HCT116 (cell line): ENCODE results near the gene SERTAD1. TPM values are rescaled to one million over a fixed set of nuclear protein-coding genes. Genes with fewer than 3 reads are reported as not detected.
"Not testable (repeated sequence)": the region's sequence is repeated elsewhere in the genome, so short reads cannot be mapped to it uniquely, and the experiment has no call there.

Experiments used
- ATAC-seq: fragments of 200-7000 bp; cut with Tn5 transposase; 2 replicates; pipeline ENCODE4 v1.9.1; 2020; ENCODE audit warnings: mild to moderate bottlenecking, moderate library complexity
- BruUV-seq: library from RNA; stranded (reverse); fragments of 400-500 nt; replicated peaks from 2 replicates; lab custom pipeline; 2021; lab: Mats Ljungman, UMichigan
- CTCF ChIA-PET: fragments of 300-600 bp; sonication (Branson Sonifier 250); formaldehyde crosslinking; loops from one replicate; lab custom pipeline; 2021; ENCODE audit warnings: antibody characterized with exemption; lab: Charles Lee
- POLR2A ChIA-PET: fragments of 300-600, 350-600 bp; sonication (Branson Sonifier 250); formaldehyde crosslinking; loops from one replicate; lab custom pipeline; 2021; ENCODE audit warnings: antibody characterized with exemption; lab: Charles Lee
- RAD21 ChIA-PET, 2 experiments: fragments of 300-600 bp; sonication (Branson Sonifier 250); formaldehyde crosslinking; loops; one replicate each; lab custom pipeline; 2023; ENCODE audit warnings: low total read pairs in 2 of 2; ENCODE audit not compliant: uncharacterized antibody in 2 of 2, unreplicated experiment in 2 of 2, low non-redundant PET in 1 of 2; lab: Charles Lee
- DNase-seq: peaks from one replicate; pipeline ENCODE4 v3.0.0-alpha.2; 2010; ENCODE audit warnings: low read depth, low spot score
- H2AFZ ChIP-seq: fragments of 200-600 bp; shearing (Covaris generic), sonication (generic); 2 replicates; pipeline ENCODE4 v1.6.1; 2017; ENCODE audit warnings: low read depth, mixed run types, mixed read lengths, antibody characterized with exemption, low read length; ENCODE audit not compliant: poor library complexity, severe bottlenecking
- H3K27ac ChIP-seq: 2 replicates; pipeline ENCODE4 v1.5.1; 2012; ENCODE audit warnings: low read depth, low read length
- H3K27me3 ChIP-seq: fragments of 200-600 bp; sonication (generic); 2 replicates; pipeline ENCODE4 v1.6.1; 2016; ENCODE audit warnings: mixed run types, low read length, mixed read lengths; ENCODE audit not compliant: insufficient read depth
- H3K36me3 ChIP-seq, 2 experiments: fragments of 200-500 bp in 1 of 2; fragments of 200-600 bp in 1 of 2; sonication (Bioruptor generic) in 1 of 2; sonication (generic) in 1 of 2; 2 replicates each; pipeline versions ENCODE4 v1.5.1 to v1.6.1; 2014 to 2016; ENCODE audit warnings: low read length in 2 of 2, inconsistent platforms in 1 of 2, mixed read lengths in 1 of 2, mixed run types in 1 of 2; ENCODE audit not compliant: insufficient read depth in 2 of 2, control insufficient read depth in 1 of 2
- H3K4me1 ChIP-seq, 2 experiments: fragments of 200-600 bp in 1 of 2; sonication (generic) in 1 of 2; 2 replicates each; pipeline versions ENCODE4 v1.5.1 to v1.6.1; 2012 to 2017; ENCODE audit warnings: low read length in 2 of 2, inconsistent platforms in 1 of 2, mild to moderate bottlenecking in 1 of 2, mixed read lengths in 1 of 2, mixed run types in 1 of 2, moderate library complexity in 1 of 2; ENCODE audit not compliant: insufficient read depth in 2 of 2, control insufficient read depth in 1 of 2
- H3K4me2 ChIP-seq: fragments of 200-600 bp; sonication (generic); 2 replicates; pipeline ENCODE4 v1.6.1; 2017; ENCODE audit warnings: mixed run types, low read length, mixed read lengths
- H3K4me3 ChIP-seq, 2 experiments: fragments of 200-600 bp in 1 of 2; sonication (generic) in 1 of 2; replicated peaks in 1 of 2; 2 replicates each; pipeline ENCODE4 v1.5.1; 2011 to 2016; ENCODE audit warnings: low read length in 2 of 2, control low read depth in 1 of 2, low read depth in 1 of 2, mild to moderate bottlenecking in 1 of 2, mixed read lengths in 1 of 2, mixed run types in 1 of 2
- H3K79me2 ChIP-seq: fragments of 200-600 bp; sonication (generic); 2 replicates; pipeline ENCODE4 v1.6.1; 2017; ENCODE audit warnings: mild to moderate bottlenecking, mixed run types, low read length, moderate library complexity, mixed read lengths; ENCODE audit not compliant: insufficient read depth
- H3K9ac ChIP-seq: fragments of 200-600 bp; sonication (generic); 2 replicates; pipeline ENCODE4 v1.6.1; 2016; ENCODE audit warnings: low read length, mixed read lengths
- H3K9me2 ChIP-seq: fragments of 200-600 bp; sonication (generic), shearing (Covaris generic); 2 replicates; pipeline ENCODE4 v1.6.1; 2017; ENCODE audit warnings: mixed run types, mild to moderate bottlenecking, moderate library complexity; ENCODE audit not compliant: insufficient read depth
- H3K9me3 ChIP-seq, 2 experiments: fragments of 200-500 bp in 1 of 2; fragments of 200-600 bp in 1 of 2; sonication (Bioruptor generic) in 1 of 2; sonication (generic) in 1 of 2; 2 replicates each; pipeline ENCODE4 v1.6.1; 2014 to 2017; ENCODE audit warnings: low read length in 2 of 2, mixed read lengths in 2 of 2, inconsistent platforms in 1 of 2, low read depth in 1 of 2, mild to moderate bottlenecking in 1 of 2, mixed run types in 1 of 2, moderate library complexity in 1 of 2; ENCODE audit not compliant: control insufficient read depth in 1 of 2, insufficient read depth in 1 of 2
- H4K20me1 ChIP-seq: fragments of 200-600 bp; sonication (generic), shearing (Covaris generic); 2 replicates; pipeline ENCODE4 v1.6.1; 2017; ENCODE audit warnings: mixed run types, mild to moderate bottlenecking, moderate library complexity; ENCODE audit not compliant: insufficient read depth
- EGR1 ChIP-seq: IDR thresholded peaks from 2 replicates; pipeline ENCODE4 v1.6.1; 2012; ENCODE audit warnings: low read depth
- EZH2 ChIP-seq: fragments of 200-600 bp; sonication (generic); IDR thresholded peaks from 2 replicates; pipeline ENCODE4 v1.6.1; 2017; ENCODE audit warnings: antibody characterized with exemption, mixed run types
- FOSL1 ChIP-seq: IDR thresholded peaks from 2 replicates; pipeline ENCODE4 v1.6.1; 2012; ENCODE audit warnings: low read depth
- POLR2A ChIP-seq: IDR thresholded peaks from 2 replicates; pipeline ENCODE4 v1.7.0; 2011; ENCODE audit warnings: borderline replicate concordance; ENCODE audit not compliant: insufficient read depth, insufficient read length; ENCODE audit errors: extremely low read depth
- POLR2AphosphoS5 ChIP-seq: IDR thresholded peaks from 2 replicates; pipeline ENCODE4 v1.6.1; 2011; ENCODE audit warnings: mild to moderate bottlenecking, low read depth, low read length, moderate library complexity
- SIN3A ChIP-seq: IDR thresholded peaks from 2 replicates; pipeline ENCODE4 v1.6.1; 2012; ENCODE audit warnings: low read depth
- SP1 ChIP-seq: IDR thresholded peaks from 2 replicates; pipeline ENCODE4 v1.6.1; 2012; ENCODE audit warnings: low read depth
- SRF ChIP-seq: IDR thresholded peaks from 2 replicates; pipeline ENCODE4 v1.6.1; 2012; ENCODE audit warnings: low read depth
- YY1 ChIP-seq: IDR thresholded peaks from 2 replicates; pipeline ENCODE4 v1.6.1; 2011; ENCODE audit warnings: low read length, low read depth, moderate library complexity, mild to moderate bottlenecking; ENCODE audit not compliant: insufficient replicate concordance; ENCODE audit errors: extremely low read depth
- ZFX ChIP-seq: fragments of 450-650 bp; IDR thresholded peaks from 2 replicates; pipeline ENCODE4 v1.6.1; 2017
- intact Hi-C: fragments of 100-400 bp; cut with micrococcal nuclease; formaldehyde crosslinking; loops from 2 replicates; pipeline ENCODE4 v1.10.0; 2022
- total RNA-seq: library from RNA; stranded (reverse); gene quantifications from one replicate; pipeline ENCODE4 v1.2.1, GENCODE V29; 2021; ENCODE audit not compliant: unreplicated experiment
- TF ChIP-seq, protein P1 (sequence below): IDR thresholded peaks from 2 replicates; pipeline ENCODE4 v1.6.1; 2011; ENCODE audit warnings: mild to moderate bottlenecking, low read length, moderate library complexity; ENCODE audit not compliant: insufficient replicate concordance; ENCODE audit errors: extremely low read depth
- TF ChIP-seq, protein P2 (sequence below): IDR thresholded peaks from 2 replicates; pipeline ENCODE4 v1.6.1; 2012

Gene SERTAD1
- total RNA-seq, 1 experiment from 2014 or later = 30.3 TPM

DNA sequence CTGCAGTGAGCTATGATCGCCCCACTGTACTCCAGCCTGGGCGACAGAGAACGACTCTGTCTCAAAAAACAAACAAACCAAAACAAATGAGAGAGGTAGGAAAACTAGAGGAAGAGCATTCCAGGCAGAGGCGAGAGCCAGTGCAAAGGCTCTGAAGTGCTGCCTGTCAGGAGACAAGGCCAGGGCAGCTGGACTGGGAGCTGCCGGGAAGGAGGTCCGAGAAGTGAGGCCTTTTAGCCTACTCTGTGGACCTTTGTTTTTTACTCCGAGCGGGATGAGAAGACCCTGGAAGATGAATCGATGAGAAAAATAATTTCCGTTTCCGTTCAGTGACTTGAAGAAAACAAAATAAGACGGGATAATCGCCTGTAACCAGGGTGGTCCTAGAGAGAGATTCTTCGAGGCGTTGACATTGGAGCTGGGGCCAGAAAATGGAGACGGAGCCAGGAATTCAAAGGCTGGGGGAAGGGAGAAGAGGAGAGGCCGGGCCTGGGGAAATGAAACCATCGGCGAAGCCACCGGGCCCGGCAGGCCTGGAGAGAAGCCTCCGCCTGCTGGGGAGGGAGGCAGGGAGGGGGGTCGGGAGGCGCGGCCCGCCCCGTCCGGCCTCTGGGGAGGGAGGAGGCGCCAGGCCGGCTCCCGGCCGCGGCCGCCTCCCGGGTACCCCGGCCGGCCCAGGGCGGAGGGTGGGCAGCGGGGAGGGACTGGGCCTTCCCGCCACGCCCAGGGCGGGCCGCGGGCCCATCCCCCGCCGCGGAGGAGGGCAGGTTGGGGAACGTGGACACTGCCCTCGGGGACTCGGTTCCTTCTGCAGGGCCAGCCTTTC, 7.8 kb upstream of the SERTAD1 start:
- Histone ChIP-seq H3K27me3 (no peaks in the 10 kb centered on the region), H3K4me2 (peak overlapping the region; percentile 76), H2AFZ (no peak overlapping the region), H3K9me3 (no peaks in the 10 kb centered on the region), H3K36me3 (no peaks in the 10 kb centered on the region), H4K20me1 (no peaks in the 10 kb centered on the region), H3K4me1 (peaks cover 31 to 43% of the 10 kb centered on the region in 2 experiments), H3K79me2 (no peaks in the 10 kb centered on the region), H3K9me2 (no peaks in the 10 kb centered on the region), H3K27ac (peak overlapping the region; percentile 95), H3K4me3 (peak overlapping the region; percentile 36 to 54), H3K9ac (peak overlapping the region; percentile 72)
- no peak for TF ChIP-seq EZH2
- TF ChIP-seq SRF = no peak
- TF ChIP-seq YY1 = no peak
- TF ChIP-seq SP1 = peak; percentile 54
- TF ChIP-seq SIN3A = peak; percentile 62
- TF ChIP-seq, protein P1, sequence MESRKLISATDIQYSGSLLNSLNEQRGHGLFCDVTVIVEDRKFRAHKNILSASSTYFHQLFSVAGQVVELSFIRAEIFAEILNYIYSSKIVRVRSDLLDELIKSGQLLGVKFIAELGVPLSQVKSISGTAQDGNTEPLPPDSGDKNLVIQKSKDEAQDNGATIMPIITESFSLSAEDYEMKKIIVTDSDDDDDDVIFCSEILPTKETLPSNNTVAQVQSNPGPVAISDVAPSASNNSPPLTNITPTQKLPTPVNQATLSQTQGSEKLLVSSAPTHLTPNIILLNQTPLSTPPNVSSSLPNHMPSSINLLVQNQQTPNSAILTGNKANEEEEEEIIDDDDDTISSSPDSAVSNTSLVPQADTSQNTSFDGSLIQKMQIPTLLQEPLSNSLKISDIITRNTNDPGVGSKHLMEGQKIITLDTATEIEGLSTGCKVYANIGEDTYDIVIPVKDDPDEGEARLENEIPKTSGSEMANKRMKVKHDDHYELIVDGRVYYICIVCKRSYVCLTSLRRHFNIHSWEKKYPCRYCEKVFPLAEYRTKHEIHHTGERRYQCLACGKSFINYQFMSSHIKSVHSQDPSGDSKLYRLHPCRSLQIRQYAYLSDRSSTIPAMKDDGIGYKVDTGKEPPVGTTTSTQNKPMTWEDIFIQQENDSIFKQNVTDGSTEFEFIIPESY = no peak
- TF ChIP-seq FOSL1 = no peak
- TF ChIP-seq EGR1 = peak; percentile 40; the same call in 1 of the 2 replicates
- TF ChIP-seq ZFX = peak; percentile 76
- TF ChIP-seq POLR2A = peak; percentile 48
- TF ChIP-seq POLR2AphosphoS5 = peak; percentile 83
- TF ChIP-seq, protein P2, sequence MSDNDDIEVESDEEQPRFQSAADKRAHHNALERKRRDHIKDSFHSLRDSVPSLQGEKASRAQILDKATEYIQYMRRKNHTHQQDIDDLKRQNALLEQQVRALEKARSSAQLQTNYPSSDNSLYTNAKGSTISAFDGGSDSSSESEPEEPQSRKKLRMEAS = peak; percentile 50; the same call in 1 of the 2 replicates
- peak; percentile 92 for ATAC-seq
- intact Hi-C loops = no loop called here
- POLR2A ChIA-PET = interaction anchor here (1.1 to 2.0 kb wide), 3 partner anchors 8 to 21 kb away, joined by 3 to 9 read pairs (median 4); partner anchors contain the start of genes PRX and SERTAD1
- CTCF ChIA-PET = interaction anchor here (1.0 to 1.7 kb wide), 5 partner anchors 9 to 150 kb away, joined by 3 to 7 read pairs (median 3); no protein-coding TSS in a partner anchor
- RAD21 ChIA-PET = interaction anchor here in 1 of 2 experiments (0.6 kb wide), 1 partner anchor 203 kb away, joined by 3 read pairs; no protein-coding TSS in a partner anchor
- DNase-seq = no peak
- BruUV-seq = TSS peak; percentile 99

DNA sequence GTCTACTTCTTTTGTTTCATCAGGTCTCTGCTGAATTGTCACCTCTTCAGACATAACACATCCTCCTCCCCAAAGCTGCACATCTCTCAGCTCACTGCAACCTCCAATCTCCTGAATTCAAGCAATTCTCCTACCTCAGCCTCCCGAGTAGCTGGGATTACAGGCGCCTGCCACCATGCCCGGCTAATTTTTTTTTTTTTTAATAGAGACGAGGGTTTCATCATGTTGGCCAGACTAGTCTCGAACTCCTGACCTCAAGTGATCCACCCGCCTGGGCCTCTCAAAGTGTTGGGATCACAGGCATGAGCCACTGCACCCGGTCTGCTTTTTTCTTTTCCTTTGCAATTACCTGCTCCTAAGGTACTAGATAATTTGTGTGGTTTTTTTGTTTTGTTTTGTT, 7.0 kb upstream of the SERTAD1 start:
- intact Hi-C loops, ATAC-seq: not testable (repeated sequence)
- peak overlapping the region; percentile 72 for H3K9ac ChIP-seq

More for the DNA sequence above, 7.0 kb upstream of the SERTAD1 start:
- H4K20me1 ChIP-seq, H3K9me2 ChIP-seq, H3K27me3 ChIP-seq, DNase-seq, H3K36me3 ChIP-seq, H2AFZ ChIP-seq, H3K9me3 ChIP-seq, BruUV-seq, H3K79me2 ChIP-seq: not testable (repeated sequence)
- Histone ChIP-seq H3K27ac (peak overlapping the region; percentile 95), H3K4me3 (peak overlapping the region; percentile 36 to 54), H3K4me2 (peak overlapping the region; percentile 76), H3K4me1 (peaks cover 31 to 43% of the 10 kb centered on the region in 2 experiments)
- ChIA-PET CTCF (interaction anchor here (1.1 to 1.7 kb wide), 4 partner anchors 10 to 151 kb away, joined by 3 to 7 read pairs (median 3); no protein-coding TSS in a partner anchor), POLR2A (interaction anchor here (0.7 to 1.2 kb wide), 2 partner anchors 20 to 33 kb away, joined by 3 read pairs; partner anchors contain the start of genes BLVRB and PRX), RAD21 (interaction anchor here in 1 of 2 experiments (0.6 kb wide), 1 partner anchor 202 kb away, joined by 3 read pairs; no protein-coding TSS in a partner anchor)
